PC-3 (cell line): ENCODE measurements around the gene FAM120B.

Experiments used
- EZH2 ChIP-seq: fragments of 300-600 bp; sonication (generic); IDR thresholded peaks from one replicate; pipeline ENCODE4 v1.6.1; 2017; ENCODE audit warnings: antibody characterized with exemption, mild to moderate bottlenecking, low read length; ENCODE audit not compliant: unreplicated experiment
- EZH2phosphoT487 ChIP-seq: fragments of 300-600 bp; sonication (generic); IDR thresholded peaks from 2 replicates; pipeline ENCODE4 v1.6.1; 2018; ENCODE audit warnings: mild to moderate bottlenecking, antibody characterized with exemption, low read length, borderline replicate concordance
- TF ChIP-seq, protein P1 (sequence below): fragments of 300-600 bp; sonication (generic); conservative IDR thresholded peaks from 2 replicates; pipeline ENCODE4 v1.5.1; 2017; ENCODE audit warnings: antibody characterized with exemption, low read depth, mild to moderate bottlenecking, low read length

- TF ChIP-seq, protein P1, sequence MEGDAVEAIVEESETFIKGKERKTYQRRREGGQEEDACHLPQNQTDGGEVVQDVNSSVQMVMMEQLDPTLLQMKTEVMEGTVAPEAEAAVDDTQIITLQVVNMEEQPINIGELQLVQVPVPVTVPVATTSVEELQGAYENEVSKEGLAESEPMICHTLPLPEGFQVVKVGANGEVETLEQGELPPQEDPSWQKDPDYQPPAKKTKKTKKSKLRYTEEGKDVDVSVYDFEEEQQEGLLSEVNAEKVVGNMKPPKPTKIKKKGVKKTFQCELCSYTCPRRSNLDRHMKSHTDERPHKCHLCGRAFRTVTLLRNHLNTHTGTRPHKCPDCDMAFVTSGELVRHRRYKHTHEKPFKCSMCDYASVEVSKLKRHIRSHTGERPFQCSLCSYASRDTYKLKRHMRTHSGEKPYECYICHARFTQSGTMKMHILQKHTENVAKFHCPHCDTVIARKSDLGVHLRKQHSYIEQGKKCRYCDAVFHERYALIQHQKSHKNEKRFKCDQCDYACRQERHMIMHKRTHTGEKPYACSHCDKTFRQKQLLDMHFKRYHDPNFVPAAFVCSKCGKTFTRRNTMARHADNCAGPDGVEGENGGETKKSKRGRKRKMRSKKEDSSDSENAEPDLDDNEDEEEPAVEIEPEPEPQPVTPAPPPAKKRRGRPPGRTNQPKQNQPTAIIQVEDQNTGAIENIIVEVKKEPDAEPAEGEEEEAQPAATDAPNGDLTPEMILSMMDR: no peak
- TF ChIP-seq EZH2 (no peak), EZH2phosphoT487 (no peak)
Observed at GRCh38 chr6:170451762-170452651, 145.4 kb downstream of the FAM120B start.
